AG09309 (cell line): Measurements from ENCODE around the gene PPP1R15A.
"Not testable (repeated sequence)": the region's sequence is repeated elsewhere in the genome, so short reads cannot be mapped to it uniquely, and the experiment has no call there.

Source experiments
- DNase-seq: peaks from one replicate; pipeline ENCODE4 v3.0.0-alpha.2; 2010; ENCODE audit warnings: low read depth
- H3K4me3 ChIP-seq: 2 replicates; pipeline ENCODE4 v1.5.1; 2011; ENCODE audit warnings: mild to moderate bottlenecking, low read depth, low read length, moderate library complexity; ENCODE audit not compliant: control insufficient read depth
- CTCF ChIP-seq: IDR thresholded peaks from 2 replicates; pipeline ENCODE4 v1.5.1; 2011; ENCODE audit warnings: mild to moderate bottlenecking, low read depth, low read length, inconsistent platforms; ENCODE audit not compliant: insufficient read depth, control insufficient read depth; ENCODE audit errors: missing control alignments

The PPP1R15A gene

DNA sequence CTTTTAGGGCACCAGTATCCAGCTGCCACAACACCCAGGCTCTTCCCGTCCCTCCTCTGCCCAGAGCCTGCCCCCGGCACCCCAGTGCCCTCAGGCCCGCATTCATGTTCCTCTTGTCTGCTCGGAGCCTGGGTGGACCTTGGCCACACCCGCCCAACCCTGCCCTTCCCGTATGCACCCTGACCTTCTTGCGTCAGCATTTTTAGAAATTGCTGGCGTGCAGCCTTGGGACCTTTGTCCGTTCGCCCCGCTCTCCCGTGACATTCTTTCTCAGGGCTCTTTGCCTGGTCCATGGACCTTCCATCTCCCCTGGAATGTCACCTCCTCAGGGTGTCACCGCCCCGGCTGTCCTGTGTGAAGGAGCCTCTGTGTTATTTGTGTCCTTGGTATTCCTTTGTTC is 35.5 kb downstream of the PPP1R15A start:
- no peak for TF ChIP-seq CTCF
- no peak overlapping the region for H3K4me3 ChIP-seq
- DNase-seq = no peak

- not testable (repeated sequence) for DNase-seq, H3K4me3 ChIP-seq
These were observed 37.3 kb downstream of the PPP1R15A start for GRCh38 chr19:48909424-48910077.

DNA sequence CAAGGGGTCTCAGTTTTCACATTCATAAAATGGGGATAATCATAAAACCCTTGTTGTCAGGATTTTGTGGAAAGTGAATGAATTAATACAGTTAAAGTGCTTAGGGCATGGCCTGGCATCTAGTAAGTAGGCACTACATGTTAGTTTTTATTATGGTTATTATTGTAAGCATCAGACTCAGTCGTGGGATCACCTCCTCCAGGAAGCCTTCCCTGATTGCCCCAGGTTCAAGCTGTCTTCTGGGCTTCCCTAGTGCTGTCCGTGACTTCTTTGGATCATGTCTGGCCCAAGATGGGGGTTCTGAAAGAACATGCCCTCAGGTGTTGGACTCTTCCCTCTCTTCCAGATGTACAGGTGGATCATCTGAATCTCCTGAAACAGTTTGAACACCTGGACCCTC is 38.6 kb downstream of the PPP1R15A start:
- no peak for TF ChIP-seq CTCF
- H3K4me3 ChIP-seq = no peak overlapping the region
- DNase-seq = no peak

GRCh38 chr19:48913114-48913889 is 41.1 kb downstream of the PPP1R15A start:
- no peak overlapping the region for H3K4me3 ChIP-seq
- TF ChIP-seq CTCF = no peak
- DNase-seq = no peak

DNA sequence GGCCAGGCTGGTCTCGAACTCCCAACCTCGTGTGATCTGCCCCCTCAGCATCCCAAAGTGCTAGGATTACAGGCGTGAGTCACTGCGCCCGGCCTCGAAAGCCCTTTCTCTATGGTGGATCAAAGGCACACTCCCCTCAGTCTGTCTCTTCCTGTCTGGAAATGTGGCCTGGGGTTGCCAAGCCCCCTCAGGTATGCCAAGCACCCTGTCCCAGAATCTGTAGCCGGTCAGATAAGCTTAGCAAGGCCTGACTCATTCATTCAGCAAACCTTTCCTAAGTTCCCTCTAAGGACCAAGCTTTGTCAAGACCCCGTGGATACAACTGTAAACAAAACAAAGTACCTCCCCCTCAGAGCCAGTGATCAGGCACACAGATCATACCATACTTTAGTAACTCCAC is 42.0 kb downstream of the PPP1R15A start:
- no peak overlapping the region for H3K4me3 ChIP-seq

DNA sequence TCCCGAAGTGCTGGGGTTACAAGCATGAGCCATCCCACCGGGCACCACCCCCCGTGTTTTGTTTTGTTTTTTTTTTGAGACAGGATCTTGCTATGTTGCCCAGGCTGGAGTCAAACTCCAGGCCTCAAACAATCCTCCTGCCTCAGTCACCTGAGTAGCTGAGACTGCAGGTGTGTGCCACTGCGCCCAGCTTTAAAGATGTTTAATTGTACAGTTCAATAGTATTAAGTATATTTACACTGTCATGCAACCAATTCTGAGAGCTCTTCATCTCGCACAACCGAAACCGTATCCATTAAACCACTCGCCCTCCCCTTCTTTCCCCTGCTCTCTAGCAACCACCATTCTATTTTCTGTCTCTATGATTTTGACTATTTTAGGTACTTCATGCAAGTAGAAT is 43.5 kb downstream of the PPP1R15A start:
- no peak for DNase-seq
- no peak for TF ChIP-seq CTCF
- no peak overlapping the region for H3K4me3 ChIP-seq

More for the DNA sequence above, 42.0 kb downstream of the PPP1R15A start:
- no peak for DNase-seq
- TF ChIP-seq CTCF = no peak

DNA sequence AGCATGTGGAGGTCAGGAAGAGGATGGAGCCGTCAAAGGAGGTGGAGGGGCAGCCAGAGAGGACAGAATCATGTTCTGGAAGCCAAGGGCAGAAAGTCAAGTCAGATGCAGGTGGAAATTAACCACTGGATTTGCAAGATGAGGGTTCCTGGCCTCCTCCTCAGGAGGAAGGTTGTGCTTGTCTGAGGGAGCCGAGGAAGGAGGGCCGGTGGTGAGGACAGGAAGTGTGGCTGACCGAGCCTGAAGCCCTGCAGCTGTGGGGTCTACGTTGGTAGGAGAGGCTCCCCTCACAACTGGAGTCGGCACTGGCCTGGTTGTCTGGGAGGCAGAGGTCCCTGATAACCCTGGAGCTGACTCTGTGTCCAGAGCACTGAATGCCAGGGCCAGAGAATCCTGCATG is 45.9 kb downstream of the PPP1R15A start:
- TF ChIP-seq CTCF = no peak
- H3K4me3 ChIP-seq = no peak overlapping the region
- no peak for DNase-seq
